Measurements from ENCODE around the gene C10orf143. TPM values are rescaled to one million over a fixed set of nuclear protein-coding genes. Genes with fewer than 3 reads are reported as not detected.
A peak's percentile ranks its signal among the peaks of the same experiment; 100 is the strongest.
"Not testable (repeated sequence)": the region's sequence is repeated elsewhere in the genome, so short reads cannot be mapped to it uniquely, and the experiment has no call there.

The C10orf143 gene
- total and polyA plus RNA-seq, 9 donors: 1.1 to 4.5 (median 3.2) TPM

GRCh38 chr10:130137090-130137448 lies 26.4 kb upstream of the C10orf143 start:
- Histone ChIP-seq H3K9me3 (replicated peaks; ENCODE audit: control insufficient read depth, low read depth, low read length) (no peaks in the 10 kb centered on the region), H3K36me3 (ENCODE audit: control insufficient read depth, insufficient read depth, low read length) (peaks cover 11% of the 10 kb centered on the region), H3K4me3 (ENCODE audit: low read length) (peak overlapping the region; percentile 72), H3K4me1 (ENCODE audit: control insufficient read depth, insufficient read depth, low read length) (peaks cover 20% of the 10 kb centered on the region), H3K27ac (ENCODE audit: low read length) (peak overlapping the region; percentile 40), H3K27me3 (ENCODE audit: control insufficient read depth, insufficient read depth, low read length) (no peaks in the 10 kb centered on the region)
- WGBS (ENCODE audit: insufficient coverage): 0% methylated on average over 1 of the region's 10 CpGs
- peak; percentile 27 for DNase-seq

- peak; percentile 95 for DNase-seq
- peak within 1 kb of the TSS; percentile 72 for H3K4me3 ChIP-seq (ENCODE audit: low read length)
- no peaks in the 10 kb centered on the region for H3K9me3 ChIP-seq (replicated peaks; ENCODE audit: control insufficient read depth, low read depth, low read length)
- peak within 1 kb of the TSS; percentile 83 for H3K27ac ChIP-seq (ENCODE audit: low read length)
- WGBS (ENCODE audit: insufficient coverage): under 1% methylated on average over 95 of the region's 96 CpGs
- H3K27me3 ChIP-seq (ENCODE audit: control insufficient read depth, insufficient read depth, low read length): no peaks in the 10 kb centered on the region
- H3K4me1 ChIP-seq (ENCODE audit: control insufficient read depth, insufficient read depth, low read length): peaks cover 18% of the 10 kb centered on the region
- peaks cover 6% of the 10 kb centered on the region for H3K36me3 ChIP-seq (ENCODE audit: control insufficient read depth, insufficient read depth, low read length)
Observed at GRCh38 chr10:130136226-130137089, 25.8 kb upstream of the C10orf143 start, which contains the start of gene GLRX3. Gene GLRX3 (plus strand): TSS chr10:130136391. CDS start chr10:130136421, 30 bp downstream.

- Histone ChIP-seq H3K9me3 (replicated peaks; ENCODE audit: control insufficient read depth, low read depth, low read length) (no peaks in the 10 kb centered on the region), H3K27me3 (ENCODE audit: control insufficient read depth, insufficient read depth, low read length) (no peaks in the 10 kb centered on the region), H3K4me1 (ENCODE audit: control insufficient read depth, insufficient read depth, low read length) (peaks cover 18% of the 10 kb centered on the region), H3K4me3 (ENCODE audit: low read length) (peak overlapping the region; percentile 72), H3K27ac (ENCODE audit: low read length) (peak overlapping the region; percentile 72), H3K36me3 (ENCODE audit: control insufficient read depth, insufficient read depth, low read length) (peaks cover 6% of the 10 kb centered on the region)
- 24% methylated on average over 17 of the region's 17 CpGs for WGBS (ENCODE audit: insufficient coverage)
- no peak for DNase-seq
Observed at GRCh38 chr10:130135676-130136225, 25.1 kb upstream of the C10orf143 start.

GRCh38 chr10:130128922-130129321 lies 18.3 kb upstream of the C10orf143 start:
- 35% methylated on average over 20 of the region's 27 CpGs for WGBS (ENCODE audit: insufficient coverage)
- H3K4me3 ChIP-seq (ENCODE audit: low read length): no peak overlapping the region

GRCh38 chr10:130128062-130128781 lies 17.6 kb upstream of the C10orf143 start:
- Histone ChIP-seq H3K27ac (ENCODE audit: low read length) (no peak overlapping the region), H3K36me3 (ENCODE audit: control insufficient read depth, insufficient read depth, low read length) (no peaks in the 10 kb centered on the region), H3K4me3 (ENCODE audit: low read length) (no peak overlapping the region), H3K4me1 (ENCODE audit: control insufficient read depth, insufficient read depth, low read length) (peaks cover 4% of the 10 kb centered on the region), H3K9me3 (replicated peaks; ENCODE audit: control insufficient read depth, low read depth, low read length) (no peaks in the 10 kb centered on the region), H3K27me3 (ENCODE audit: control insufficient read depth, insufficient read depth, low read length) (peaks cover 9% of the 10 kb centered on the region)
- no CpG with 5 or more reads among the region's 3 CpGs for WGBS (ENCODE audit: insufficient coverage)
- DNase-seq: peak; percentile 26

More at GRCh38 chr10:130128922-130129321, 18.3 kb upstream of the C10orf143 start:
- no peak for DNase-seq
- H3K9me3 ChIP-seq (replicated peaks; ENCODE audit: control insufficient read depth, low read depth, low read length): no peaks in the 10 kb centered on the region
- H3K36me3 ChIP-seq (ENCODE audit: control insufficient read depth, insufficient read depth, low read length): no peaks in the 10 kb centered on the region
- H3K27me3 ChIP-seq (ENCODE audit: control insufficient read depth, insufficient read depth, low read length): peaks cover 9% of the 10 kb centered on the region
- no peak overlapping the region for H3K27ac ChIP-seq (ENCODE audit: low read length)
- peaks cover 4% of the 10 kb centered on the region for H3K4me1 ChIP-seq (ENCODE audit: control insufficient read depth, insufficient read depth, low read length)

- H3K4me1 ChIP-seq (ENCODE audit: control insufficient read depth, insufficient read depth, low read length): peaks cover 4% of the 10 kb centered on the region
- peaks cover 9% of the 10 kb centered on the region for H3K27me3 ChIP-seq (ENCODE audit: control insufficient read depth, insufficient read depth, low read length)
- no peaks in the 10 kb centered on the region for H3K9me3 ChIP-seq (replicated peaks; ENCODE audit: control insufficient read depth, low read depth, low read length)
- peak; percentile 81 for DNase-seq
- H3K36me3 ChIP-seq (ENCODE audit: control insufficient read depth, insufficient read depth, low read length): no peaks in the 10 kb centered on the region
- H3K27ac ChIP-seq (ENCODE audit: low read length): no peak overlapping the region
- H3K4me3 ChIP-seq (ENCODE audit: low read length): no peak overlapping the region
- no CpG with 5 or more reads among the region's 10 CpGs for WGBS (ENCODE audit: insufficient coverage)
Observed at GRCh38 chr10:130127364-130128061, 16.9 kb upstream of the C10orf143 start.

GRCh38 chr10:130121486-130122079 lies 11.0 kb upstream of the C10orf143 start:
- DNase-seq: no peak
- H3K9me3 ChIP-seq (replicated peaks; ENCODE audit: control insufficient read depth, low read depth, low read length): peaks cover 3% of the 10 kb centered on the region
- 69% methylated on average over 12 of the region's 13 CpGs for WGBS (ENCODE audit: insufficient coverage)
- H3K36me3 ChIP-seq (ENCODE audit: control insufficient read depth, insufficient read depth, low read length): no peaks in the 10 kb centered on the region
- H3K4me1 ChIP-seq (ENCODE audit: control insufficient read depth, insufficient read depth, low read length): no peaks in the 10 kb centered on the region
- H3K4me3 ChIP-seq (ENCODE audit: low read length): no peak overlapping the region
- H3K27me3 ChIP-seq (ENCODE audit: control insufficient read depth, insufficient read depth, low read length): no peaks in the 10 kb centered on the region
- H3K27ac ChIP-seq (ENCODE audit: low read length): no peak overlapping the region

GRCh38 chr10:130117535-130117934 lies 6.9 kb upstream of the C10orf143 start:
- WGBS (ENCODE audit: insufficient coverage): 80% methylated on average over 4 of the region's 6 CpGs
- H3K27me3 ChIP-seq (ENCODE audit: control insufficient read depth, insufficient read depth, low read length); H3K36me3 ChIP-seq (ENCODE audit: control insufficient read depth, insufficient read depth, low read length); H3K4me1 ChIP-seq (ENCODE audit: control insufficient read depth, insufficient read depth, low read length); DNase-seq; H3K27ac ChIP-seq (ENCODE audit: low read length); H3K9me3 ChIP-seq (replicated peaks; ENCODE audit: control insufficient read depth, low read depth, low read length); H3K4me3 ChIP-seq (ENCODE audit: low read length): not testable (repeated sequence)

- no CpG with 5 or more reads among the region's 4 CpGs for WGBS (ENCODE audit: insufficient coverage)
- H3K4me3 ChIP-seq (ENCODE audit: low read length); H3K27ac ChIP-seq (ENCODE audit: low read length); H3K4me1 ChIP-seq (ENCODE audit: control insufficient read depth, insufficient read depth, low read length); H3K36me3 ChIP-seq (ENCODE audit: control insufficient read depth, insufficient read depth, low read length); H3K27me3 ChIP-seq (ENCODE audit: control insufficient read depth, insufficient read depth, low read length); H3K9me3 ChIP-seq (replicated peaks; ENCODE audit: control insufficient read depth, low read depth, low read length); DNase-seq: not testable (repeated sequence)
Observed at GRCh38 chr10:130116942-130117341, 6.3 kb upstream of the C10orf143 start.
